ENCODE results near the gene C17orf114.

The C17orf114 gene

DNA sequence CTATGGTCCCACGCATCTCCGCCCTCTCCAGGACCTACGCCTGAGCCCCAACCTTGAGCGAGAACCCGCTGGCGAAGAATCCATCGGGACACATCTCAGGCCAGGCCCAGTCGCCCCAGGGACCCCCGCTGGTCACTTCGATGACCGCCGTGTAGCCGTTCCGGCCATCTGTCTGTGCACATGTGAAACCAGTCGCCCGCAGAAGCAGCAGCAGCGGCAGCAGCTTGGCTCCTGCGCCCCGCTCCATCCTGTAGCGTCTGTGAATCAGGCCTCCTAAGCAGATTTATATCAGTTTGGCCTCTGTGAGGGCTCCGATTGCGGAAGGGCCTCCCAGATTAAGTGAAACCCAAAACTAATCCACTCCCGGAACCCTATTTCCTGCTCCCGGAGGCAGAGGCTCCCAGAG, 16.0 kb downstream of the C17orf114 start, which contains the start of gene VMO1:
Gene VMO1 (minus strand): TSS at position 259 of the 406 bp plus-strand sequence. CDS start 12 bp downstream, at position 247.
- no peak for DNase-seq

DNA sequence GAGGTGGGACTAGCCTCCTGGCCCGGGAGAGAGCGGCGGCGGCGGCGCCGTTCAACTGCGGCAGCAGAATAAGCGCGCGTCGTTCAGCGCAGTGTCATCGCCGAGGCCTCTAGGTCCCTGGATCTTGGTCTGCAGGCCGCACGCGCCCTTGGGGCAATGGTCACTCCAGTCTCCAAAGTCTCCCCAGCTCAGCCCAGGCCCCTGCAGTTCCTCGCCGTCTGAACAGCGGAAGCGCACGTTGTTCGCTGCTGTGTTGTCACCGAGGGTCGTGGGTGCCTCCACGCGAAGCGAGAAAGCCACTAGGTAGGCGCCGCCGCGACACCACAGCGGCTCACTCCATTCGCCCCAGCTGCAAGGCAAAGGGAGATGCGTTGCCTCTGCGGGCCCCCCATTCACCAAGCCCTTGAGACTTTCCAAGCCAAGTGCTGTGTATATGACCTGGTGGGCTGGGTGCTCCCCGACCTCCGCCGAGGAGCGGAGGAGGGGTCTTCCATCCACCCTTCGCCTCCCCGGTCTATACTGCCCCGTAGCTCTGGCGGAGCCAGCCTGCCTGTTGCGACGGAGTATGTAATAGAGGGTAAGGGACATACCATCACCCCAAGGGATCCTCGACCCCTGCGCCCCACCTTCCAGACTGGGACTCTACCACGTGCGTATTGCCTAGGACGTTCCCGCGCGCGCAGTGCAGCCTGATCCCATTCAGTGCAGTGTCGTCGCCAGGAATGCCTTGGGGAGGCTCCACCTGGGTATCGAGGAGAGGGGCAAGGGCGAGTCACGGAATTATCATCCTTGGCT, 16.6 kb downstream of the C17orf114 start:
- DNase-seq, result no peak

DNA sequence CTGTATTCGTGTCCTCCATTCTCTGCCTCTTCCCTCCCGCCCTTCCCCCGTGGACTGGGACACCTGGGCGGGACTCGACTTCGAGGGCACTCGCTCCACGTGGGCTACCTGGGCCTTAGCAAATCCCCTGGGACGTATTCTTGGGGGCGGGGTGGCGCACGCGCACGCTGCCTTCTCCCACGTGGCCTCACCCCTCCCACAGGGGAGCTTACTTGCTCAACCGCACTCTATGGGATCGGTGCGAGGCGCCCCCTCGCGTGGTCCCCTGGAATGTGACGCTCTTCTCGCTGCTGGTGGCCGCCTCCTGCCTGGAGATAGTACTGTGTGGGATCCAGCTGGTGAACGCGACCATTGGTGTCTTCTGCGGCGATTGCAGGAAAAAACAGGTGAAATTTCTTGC, 19.5 kb downstream of the C17orf114 start:
- no peak for DNase-seq

DNA sequence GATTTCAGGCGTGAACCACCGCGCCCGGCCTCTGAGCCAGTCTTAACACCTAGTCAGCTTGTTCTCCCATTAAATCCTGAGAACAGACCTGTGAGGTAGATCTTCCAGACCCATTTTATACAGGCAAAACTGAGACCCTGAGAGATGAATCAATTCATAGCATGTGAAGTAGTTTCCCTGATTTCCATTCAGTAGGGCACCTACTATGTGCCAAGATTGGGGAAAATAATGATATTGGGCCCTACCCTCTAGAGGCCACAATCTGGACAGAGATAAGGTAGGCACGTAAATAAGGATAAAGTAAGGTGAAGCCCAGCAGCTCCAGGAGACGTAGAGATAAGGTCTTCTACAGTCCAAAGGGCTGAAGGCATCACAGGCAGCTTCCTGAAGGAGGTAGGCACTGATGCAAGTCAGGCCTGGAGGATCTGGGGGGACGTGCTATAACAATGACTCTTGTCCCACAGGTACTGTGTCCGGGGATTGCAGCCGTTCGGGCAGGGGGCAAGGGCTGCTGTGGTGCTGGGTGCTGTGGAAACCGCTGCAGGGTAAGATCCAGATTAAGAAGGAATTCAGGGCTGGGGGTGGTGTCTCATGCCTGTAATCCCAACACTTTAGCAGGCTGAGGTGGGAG, 21.7 kb downstream of the C17orf114 start:
- no peak for DNase-seq

DNA sequence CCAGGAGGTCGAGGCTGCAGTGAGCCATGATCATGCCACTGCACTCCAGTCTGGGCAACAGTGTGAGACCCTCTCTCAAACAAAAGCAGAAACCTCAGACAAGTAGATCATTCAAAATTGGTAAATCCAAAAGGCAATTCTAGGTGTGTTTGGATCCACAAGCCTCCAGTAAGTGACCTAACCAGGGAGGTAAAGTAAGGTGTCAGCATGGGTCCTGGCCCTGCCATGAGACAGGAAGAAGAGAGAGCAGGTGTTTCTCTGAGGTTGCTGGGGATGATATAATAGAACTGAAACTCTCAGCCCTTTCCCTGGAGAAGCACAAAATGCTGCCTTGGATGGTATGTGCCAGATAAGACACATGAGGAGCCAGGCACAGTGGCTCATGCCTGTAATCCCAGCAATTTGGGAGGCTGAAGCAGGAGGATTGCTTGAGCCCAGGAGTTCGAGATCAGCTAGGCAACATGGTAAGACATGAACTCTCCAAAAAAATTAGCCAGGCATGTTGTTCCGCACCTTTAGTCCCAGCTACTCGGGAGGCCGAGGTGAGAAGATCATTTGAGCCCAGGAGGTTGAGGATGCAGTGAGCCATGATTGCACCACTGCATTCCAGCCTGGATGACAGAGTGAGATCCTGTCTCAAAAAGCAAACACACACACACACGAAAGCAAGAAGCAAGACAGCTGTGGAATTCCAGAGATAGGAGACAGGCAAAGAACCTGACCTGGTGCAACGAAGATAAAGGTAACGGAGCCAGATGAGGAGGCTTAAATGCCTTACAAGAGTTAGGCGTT, 24.0 kb downstream of the C17orf114 start:
- no peak for DNase-seq

DNA sequence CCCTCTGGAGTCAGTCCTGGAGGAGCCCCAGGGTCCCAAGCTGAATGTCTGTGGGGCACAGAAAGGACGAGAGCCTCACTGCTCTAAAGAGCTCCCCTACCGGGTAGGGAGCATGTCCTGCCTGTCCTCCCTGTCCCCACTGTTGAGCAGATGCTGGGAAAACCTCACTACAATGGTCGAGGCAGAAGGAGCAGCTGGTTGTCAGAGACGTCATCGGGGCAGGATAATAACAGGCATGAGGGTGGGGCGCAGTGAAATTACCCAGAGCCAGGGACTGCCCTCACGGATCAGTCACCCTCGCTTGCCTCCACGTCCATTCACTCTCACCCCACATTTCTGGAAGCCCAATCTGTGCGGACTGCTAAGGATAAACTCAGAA, 29.9 kb downstream of the C17orf114 start:
- DNase-seq, result peak; percentile 62 to 78

DNA sequence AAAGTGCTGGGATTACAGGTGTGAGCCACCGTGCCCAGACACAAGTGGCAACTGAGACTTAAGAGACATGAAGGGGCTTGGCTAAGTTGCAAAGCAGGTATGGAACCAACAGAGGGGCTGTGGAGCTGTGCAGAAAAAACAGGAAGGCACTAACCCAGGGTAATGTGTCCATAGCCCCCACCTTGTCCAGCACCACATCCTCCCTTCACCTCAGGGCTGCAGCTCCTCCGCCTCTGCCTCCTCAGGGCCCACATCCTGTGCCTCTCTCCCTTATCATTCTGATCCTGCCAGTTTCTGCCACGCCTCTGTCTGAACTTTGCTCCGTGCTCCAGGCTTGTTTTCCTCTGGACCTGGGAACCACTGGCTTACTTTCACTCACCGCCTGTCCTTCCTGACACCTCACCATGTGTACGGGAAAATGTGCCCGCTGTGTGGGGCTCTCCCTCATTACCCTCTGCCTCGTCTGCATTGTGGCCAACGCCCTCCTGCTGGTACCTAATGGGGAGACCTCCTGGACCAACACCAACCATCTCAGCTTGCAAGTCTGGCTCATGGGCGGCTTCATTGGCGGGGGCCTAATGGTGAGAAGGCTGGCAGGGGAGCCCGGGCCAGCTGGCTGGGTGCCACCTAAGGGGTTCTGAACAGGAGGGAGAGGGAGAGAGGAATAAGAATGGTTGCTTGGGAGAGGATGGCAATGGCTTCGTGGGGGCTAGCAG, 30.5 kb downstream of the C17orf114 start, which contains the start of gene TM4SF5:
Gene TM4SF5 (plus strand): TSS at position 368 of the 716 bp plus-strand sequence. CDS start 37 bp downstream, at position 405.
- DNase-seq, result peak; percentile 62 to 86

DNA sequence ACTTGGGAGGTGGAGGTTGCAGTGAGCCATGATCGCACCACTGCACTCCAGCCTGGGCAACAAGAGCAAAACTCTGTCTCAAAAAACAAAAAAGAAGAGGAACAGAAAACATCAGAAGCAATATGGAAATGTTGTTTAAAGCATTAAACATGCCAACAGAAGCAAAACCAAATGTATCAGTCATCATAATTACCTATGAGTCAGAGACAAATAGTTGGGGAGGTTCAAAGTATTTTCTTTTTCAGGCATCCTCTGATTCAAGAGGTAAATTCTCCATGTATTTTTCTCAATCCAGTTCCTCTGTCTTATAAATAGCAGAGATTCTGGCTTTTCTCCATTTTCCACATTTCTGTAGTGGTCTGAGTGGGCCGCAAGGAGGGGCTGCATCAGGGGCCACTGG, 32.5 kb downstream of the C17orf114 start:
- DNase-seq, result no peak

DNA sequence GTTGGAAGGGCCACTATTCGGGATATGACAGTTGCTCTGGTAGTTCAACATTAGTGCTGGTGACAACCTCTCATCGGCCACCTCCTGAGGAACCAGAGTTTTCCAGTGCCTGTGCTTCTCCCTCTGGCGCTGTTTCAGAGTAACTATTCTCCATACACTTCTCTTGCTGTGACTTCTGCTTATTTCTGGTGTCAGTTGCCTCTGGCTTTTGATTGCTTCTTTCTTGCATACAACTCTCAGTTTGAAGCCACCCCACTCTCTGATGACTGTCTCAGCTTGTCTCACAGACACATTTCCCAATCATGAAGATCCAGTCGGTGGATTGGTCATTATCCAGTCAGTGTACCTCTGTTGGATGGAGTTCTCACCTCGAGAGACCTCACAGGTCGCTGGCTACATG, 33.8 kb downstream of the C17orf114 start:
- DNase-seq, result no peak

DNA sequence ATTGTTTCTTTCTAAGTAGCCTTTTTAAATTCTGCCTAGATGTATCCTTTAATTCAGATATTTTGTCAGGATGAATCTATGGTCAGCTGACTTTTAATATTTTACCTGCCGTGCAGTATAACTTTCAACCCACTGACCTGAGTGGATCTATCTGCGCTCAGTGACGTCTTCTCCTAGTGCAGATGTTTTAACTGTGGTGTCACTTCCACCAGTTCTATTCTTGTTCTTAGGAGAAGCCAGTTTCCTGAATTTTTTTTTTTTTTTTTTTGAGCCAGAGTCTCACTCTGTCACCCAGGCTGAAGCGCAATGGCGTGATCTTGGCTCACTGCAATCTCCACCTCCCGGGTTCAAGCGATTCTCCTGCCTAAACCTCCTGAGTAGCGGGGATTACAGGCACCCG, 35.4 kb downstream of the C17orf114 start:
- no peak for DNase-seq

DNA sequence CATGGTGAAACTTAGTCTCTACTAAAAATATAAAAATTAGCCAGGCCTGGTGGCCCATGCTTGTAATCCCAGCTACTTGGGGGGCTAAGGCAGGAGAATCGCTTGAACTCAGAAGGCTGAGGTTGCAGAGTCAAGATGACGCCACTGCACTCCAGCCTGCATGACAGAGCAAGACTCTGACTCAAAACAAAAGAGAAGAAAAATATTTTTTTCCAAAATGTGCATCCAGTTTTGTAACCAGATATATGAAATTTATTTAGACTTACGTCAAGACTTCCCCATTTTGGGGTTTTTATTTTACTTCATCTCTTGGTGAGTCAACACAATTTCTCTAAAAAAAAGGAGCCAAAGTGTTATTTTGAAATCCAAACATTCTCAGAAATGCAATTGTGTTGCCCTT, 35.9 kb downstream of the C17orf114 start:
- no peak for DNase-seq

DNA sequence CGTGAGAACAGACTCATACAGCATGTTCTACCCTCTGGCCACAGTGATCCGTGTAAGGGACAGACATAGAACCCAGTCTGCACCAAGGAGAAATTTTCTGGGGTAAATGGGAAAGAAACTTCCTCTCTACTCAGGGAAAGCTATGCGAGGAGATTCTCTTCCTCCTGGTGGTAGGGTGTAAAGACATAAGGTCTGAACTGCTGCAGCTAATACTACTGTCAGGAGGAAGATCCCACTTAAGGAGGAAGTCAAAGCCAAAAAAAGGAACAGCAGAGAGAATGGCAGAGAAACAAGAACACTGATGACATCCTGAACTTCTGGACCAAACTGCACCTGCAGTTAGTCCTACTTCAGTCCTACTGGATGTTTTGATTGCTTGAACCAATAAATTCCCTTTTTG, 37.5 kb downstream of the C17orf114 start:
- no peak for DNase-seq

DNA sequence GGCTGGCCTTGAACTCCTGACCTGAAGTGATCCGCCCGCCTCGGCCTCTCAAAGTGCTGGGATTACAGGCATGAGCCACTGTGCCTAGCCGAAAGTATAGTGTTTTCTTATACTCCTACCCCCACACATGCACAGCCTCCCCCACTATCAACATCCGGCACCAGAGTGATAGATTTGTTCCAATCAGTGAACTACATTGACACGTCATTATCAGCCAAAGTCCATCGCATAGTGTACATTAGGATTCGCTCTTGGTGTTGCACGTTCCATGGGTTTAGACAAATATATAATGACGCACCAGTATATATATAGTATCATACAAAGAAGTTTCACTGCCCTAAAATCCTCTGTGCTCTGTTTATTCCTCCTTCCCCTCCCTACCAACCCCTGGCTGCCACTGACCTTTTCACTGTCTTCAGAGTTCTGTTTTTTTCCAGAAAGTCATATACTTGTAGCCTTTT, 42.3 kb downstream of the C17orf114 start:
- DNase-seq, result no peak

DNA sequence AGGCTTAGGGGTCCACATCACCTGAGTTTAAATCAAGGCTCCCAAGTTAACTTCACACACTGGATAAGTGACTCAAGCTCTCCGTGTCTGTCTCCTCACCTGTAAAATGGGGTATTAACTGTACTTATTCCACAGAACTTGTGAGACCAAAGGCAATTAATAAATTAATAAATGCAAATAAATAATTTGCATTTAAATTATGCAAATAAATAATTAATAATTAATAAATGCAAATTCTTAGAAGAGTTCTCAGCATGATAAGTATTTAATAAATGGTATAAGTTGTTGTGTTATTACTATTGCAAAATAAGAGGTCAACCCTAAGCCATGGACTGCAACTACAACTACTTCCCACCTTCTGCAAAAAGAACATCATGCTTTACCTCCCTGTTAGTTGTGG, 48.7 kb downstream of the C17orf114 start:
- no peak for DNase-seq

DNA sequence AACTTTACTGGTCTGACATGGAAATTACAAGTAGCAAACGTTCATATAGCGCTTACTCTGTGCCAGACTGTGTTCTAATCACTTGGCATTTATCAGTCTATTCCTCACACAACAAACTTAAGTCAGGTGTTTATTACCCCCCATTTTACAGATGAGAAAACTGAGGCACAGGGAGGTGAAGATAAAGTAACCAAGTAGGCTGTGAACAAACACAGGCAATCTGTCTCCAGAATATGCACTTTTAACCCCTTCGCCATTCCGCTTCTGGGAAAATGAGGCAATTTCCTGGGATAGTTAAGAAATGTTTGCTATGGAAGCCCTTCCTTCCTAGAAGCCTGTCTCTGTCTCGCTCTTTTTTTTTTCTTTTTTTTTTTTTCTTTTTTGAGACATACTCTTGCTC, 50.2 kb downstream of the C17orf114 start:
- DNase-seq, result no peak
